ENCODE data around the gene KHK.

DNA sequence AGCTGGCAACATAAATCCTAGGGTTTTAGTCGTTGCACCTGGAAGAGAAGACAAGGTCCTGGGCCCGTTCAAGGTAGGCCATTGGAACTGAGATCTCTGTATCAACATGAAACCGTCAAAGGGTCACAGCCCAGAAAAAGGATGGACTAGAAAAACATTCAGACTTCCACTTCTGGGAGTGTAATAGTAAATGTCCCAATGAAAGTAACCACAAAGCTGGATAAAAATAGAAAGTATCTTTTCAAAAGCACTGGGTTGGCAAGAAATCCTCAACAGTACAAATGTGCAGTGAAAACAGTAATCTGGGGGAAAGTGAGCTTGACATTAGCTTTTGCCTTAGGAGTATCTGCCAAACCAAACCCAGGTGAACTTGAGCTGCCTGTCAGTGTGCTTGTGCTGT, 19.4 kb downstream of the KHK start:
- TF ChIP-seq, protein P1, sequence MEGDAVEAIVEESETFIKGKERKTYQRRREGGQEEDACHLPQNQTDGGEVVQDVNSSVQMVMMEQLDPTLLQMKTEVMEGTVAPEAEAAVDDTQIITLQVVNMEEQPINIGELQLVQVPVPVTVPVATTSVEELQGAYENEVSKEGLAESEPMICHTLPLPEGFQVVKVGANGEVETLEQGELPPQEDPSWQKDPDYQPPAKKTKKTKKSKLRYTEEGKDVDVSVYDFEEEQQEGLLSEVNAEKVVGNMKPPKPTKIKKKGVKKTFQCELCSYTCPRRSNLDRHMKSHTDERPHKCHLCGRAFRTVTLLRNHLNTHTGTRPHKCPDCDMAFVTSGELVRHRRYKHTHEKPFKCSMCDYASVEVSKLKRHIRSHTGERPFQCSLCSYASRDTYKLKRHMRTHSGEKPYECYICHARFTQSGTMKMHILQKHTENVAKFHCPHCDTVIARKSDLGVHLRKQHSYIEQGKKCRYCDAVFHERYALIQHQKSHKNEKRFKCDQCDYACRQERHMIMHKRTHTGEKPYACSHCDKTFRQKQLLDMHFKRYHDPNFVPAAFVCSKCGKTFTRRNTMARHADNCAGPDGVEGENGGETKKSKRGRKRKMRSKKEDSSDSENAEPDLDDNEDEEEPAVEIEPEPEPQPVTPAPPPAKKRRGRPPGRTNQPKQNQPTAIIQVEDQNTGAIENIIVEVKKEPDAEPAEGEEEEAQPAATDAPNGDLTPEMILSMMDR (IDR thresholded peaks at IDR 0.05; ENCODE audit: low read depth, low read length), result no peak
- no peak for TF ChIP-seq EZH2phosphoT487 (IDR thresholded peaks at IDR 0.05; ENCODE audit: low read depth)
